ENCODE results near the gene TPRX1.
"Not testable (repeated sequence)": the region's sequence is repeated elsewhere in the genome, so short reads cannot be mapped to it uniquely, and the experiment has no call there.

Gene TPRX1

GRCh38 chr19:47801270-47801669 lies 3.1 kb downstream of the TPRX1 start:
- DNase-seq = no peak

GRCh38 chr19:47798904-47799266 lies 5.5 kb downstream of the TPRX1 start:
- DNase-seq = no peak

- DNase-seq = no peak
Measured at GRCh38 chr19:47797996-47798903, 6.1 kb downstream of the TPRX1 start.

- no peak for DNase-seq
Measured at GRCh38 chr19:47796785-47797184, 7.6 kb downstream of the TPRX1 start.

- no peak for DNase-seq
Measured at GRCh38 chr19:47794526-47794925, 9.8 kb downstream of the TPRX1 start.

- no peak for DNase-seq
Measured at GRCh38 chr19:47792616-47793015, 11.7 kb downstream of the TPRX1 start.

- peak; percentile 91 to 94 for DNase-seq
Measured at GRCh38 chr19:47790398-47790814, 13.9 kb downstream of the TPRX1 start.

- DNase-seq = not testable (repeated sequence)
Measured at GRCh38 chr19:47789811-47790210, 14.5 kb downstream of the TPRX1 start.

- DNase-seq = not testable (repeated sequence)
Measured at GRCh38 chr19:47787307-47787706, 17.0 kb downstream of the TPRX1 start.

- no peak for DNase-seq
Measured at GRCh38 chr19:47786566-47786965, 17.8 kb downstream of the TPRX1 start.

- DNase-seq = no peak
Measured at GRCh38 chr19:47781590-47782262, 22.6 kb downstream of the TPRX1 start.

- DNase-seq = no peak
Measured at GRCh38 chr19:47780215-47780551, 24.2 kb downstream of the TPRX1 start.

GRCh38 chr19:47779524-47780214 lies 24.7 kb downstream of the TPRX1 start:
- DNase-seq = peak in 1 of 2 experiments; percentile 20

- no peak for DNase-seq
Measured at GRCh38 chr19:47778954-47779351, 25.4 kb downstream of the TPRX1 start.

GRCh38 chr19:47778049-47778953 lies 26.1 kb downstream of the TPRX1 start, which contains the start of gene SELENOW:
SELENOW (plus strand) TSS chr19:47778703; CDS start chr19:47778786, 83 bp downstream.
- peak; percentile 87 to 89 for DNase-seq

GRCh38 chr19:47777245-47778048 lies 26.9 kb downstream of the TPRX1 start:
- DNase-seq = not testable (repeated sequence)

- DNase-seq = no peak
Measured at GRCh38 chr19:47776568-47776967, 27.8 kb downstream of the TPRX1 start.

- not testable (repeated sequence) for DNase-seq
Measured at GRCh38 chr19:47771291-47771690, 33.1 kb downstream of the TPRX1 start.

GRCh38 chr19:47769534-47769933 lies 34.8 kb downstream of the TPRX1 start:
- no peak for DNase-seq

GRCh38 chr19:47768604-47769003 lies 35.7 kb downstream of the TPRX1 start:
- DNase-seq = no peak

- DNase-seq = no peak
Measured at GRCh38 chr19:47767349-47767748, 37.0 kb downstream of the TPRX1 start.

GRCh38 chr19:47766670-47767069 lies 37.7 kb downstream of the TPRX1 start:
- DNase-seq = no peak
